Muscle of back (tissue), 11 donors: ENCODE data around the gene ARID3B. TPM values are rescaled to one million over a fixed set of nuclear protein-coding genes. Genes with fewer than 3 reads are reported as not detected.
"Not testable (repeated sequence)": the region's sequence is repeated elsewhere in the genome, so short reads cannot be mapped to it uniquely, and the experiment has no call there.

Source experiments
- DNase-seq, 3 donors: peaks; one replicate each; pipeline versions ENCODE4 v3.0.0 to v3.0.0-alpha.2; 2013
- polyA plus RNA-seq, 10 donors: library from polyadenylated mRNA; unstranded; fragments of 120-200 nt; gene quantifications; one replicate each; pipeline ENCODE4 v1.2.1, GENCODE V29; 2013; ENCODE audit not compliant: insufficient read length in 10 of 10

The ARID3B gene
- polyA plus RNA-seq, 10 donors, result 3.5 to 6.5 (median 4.9) TPM

DNA sequence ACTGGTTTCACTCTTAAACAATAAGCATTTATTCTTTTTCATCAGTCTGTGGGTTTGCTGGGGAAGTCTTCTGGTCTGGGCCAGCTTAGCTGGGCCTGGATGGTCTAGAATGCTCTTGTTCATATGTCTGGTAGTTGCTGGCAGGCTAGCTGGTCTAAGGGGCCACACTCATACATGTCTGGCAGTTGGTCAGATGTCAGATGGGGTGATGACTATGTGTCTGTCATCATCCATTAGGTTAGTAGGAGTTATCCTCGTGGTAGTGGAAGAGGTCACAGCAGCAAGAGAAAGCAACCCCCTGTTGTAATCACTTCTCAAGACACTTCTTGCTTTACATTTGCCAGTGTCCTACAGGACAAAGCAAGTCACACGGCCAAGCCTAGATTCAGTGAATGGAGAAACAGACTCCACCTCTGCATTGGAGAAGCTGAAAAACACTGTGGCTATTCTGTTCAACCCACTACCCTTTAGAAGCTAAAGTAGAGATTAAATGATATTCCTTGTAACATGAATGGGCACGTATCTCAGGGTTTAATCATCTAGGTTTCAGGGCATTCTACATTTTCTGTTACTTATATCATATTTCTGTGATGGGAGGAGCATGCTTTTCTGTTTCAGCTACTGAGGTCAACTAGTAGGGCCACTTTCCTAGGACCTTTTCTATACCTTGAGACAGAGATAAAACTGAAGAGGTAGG lies 5.5 kb upstream of the ARID3B start:
- DNase-seq, result no peak

DNA sequence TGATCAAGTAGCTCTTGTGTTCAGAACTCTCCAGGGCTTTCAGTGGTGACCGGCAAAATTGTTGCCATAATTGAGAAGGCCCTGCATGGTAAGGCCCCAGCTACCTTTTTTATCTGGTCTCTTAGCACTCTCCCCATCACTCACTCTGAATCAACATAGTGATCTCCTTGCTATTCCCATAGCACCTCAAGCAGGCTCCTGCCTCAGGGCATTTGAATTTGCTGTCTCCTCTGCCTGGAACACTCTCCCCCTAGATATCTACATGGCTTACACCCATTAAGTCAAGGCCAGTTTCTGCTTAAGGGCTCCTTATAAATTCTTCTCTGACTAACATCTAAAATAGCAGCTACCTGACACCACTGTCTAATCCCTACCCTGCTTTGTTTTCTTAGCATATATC lies 3.3 kb upstream of the ARID3B start:
- DNase-seq, result no peak

DNA sequence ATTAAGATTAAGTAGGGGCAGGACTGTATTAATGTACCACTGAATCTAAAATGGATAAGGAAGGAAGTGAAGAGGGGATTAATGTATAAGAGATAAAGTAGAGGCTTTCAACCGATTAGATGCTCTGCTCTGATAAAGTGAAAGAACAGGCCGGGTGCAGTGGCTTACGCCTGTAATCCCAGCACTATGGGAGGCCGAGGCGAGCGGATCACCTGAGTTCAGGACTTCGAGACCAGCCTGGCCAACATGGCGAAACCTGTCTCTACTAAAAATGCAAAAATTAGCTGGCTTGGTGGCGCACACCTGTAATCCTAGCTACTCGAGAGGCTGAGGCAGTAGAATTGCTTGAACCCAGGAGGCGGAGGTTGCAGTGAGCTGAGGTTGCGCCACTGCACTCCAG lies 1.5 kb upstream of the ARID3B start:
- not testable (repeated sequence) for DNase-seq

DNA sequence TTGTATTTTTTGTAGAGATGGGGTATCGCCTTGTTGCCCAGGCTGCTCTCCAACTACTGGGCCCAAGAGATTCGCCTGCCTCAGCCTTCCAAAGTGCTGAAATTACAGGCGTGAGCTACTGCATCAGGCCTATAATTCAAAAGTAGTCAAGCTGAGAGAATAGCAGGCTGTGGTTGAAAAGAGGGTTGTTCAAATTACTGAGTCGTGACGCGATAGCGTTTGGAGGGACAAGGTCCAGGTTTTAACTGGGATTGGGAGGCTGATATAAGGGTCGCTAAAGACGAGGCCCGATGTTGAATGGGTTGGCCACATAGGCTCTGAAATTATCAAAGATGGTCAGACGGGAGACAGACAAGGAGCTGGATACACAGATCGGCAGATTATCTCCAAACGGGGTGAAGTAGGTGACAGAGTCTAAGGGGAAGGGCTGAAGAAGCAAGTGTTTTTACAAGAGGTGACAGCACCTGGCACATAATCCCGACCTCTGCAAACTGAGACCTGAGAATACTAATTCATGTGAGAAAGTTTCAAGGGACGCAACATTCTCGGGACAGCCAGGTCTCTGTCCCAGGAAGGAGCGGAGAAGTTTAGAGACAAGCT lies 759 bp upstream of the ARID3B start:
- DNase-seq, result no peak

DNA sequence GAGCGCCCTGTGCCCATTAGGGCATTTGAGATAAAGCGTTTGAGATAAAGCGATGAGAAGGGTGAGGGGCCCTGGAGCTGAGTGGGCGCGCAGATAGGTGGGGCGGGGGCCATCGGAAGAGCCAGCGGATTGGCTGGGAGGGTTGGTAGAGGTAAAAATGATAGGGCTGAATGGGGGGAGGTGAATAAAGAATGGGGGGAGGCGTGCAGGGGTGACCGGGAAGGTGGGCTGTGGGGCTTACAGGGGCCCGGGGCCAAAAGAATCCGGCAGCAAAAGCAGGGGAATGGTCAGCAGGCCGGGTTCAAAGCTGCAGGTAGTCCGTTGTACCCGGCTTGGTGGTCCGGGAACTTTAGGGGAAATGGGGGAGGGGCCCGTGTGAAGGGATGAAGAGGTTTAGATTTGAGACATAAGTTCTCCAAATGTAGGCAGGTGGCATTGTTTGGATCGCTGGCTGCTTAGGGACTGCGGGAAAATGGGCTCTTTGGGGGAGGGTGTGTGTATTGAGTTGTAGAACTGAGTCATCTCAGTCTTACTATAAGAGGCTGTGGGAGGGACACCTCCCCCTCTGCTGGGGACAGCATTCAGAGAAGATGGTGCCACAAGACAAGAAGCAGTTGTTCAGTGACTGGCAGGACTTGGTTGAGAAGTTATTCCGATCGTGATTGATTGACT lies 610 bp downstream of the ARID3B start:
- DNase-seq, result peak in 2 of 3 donors; percentile 22 to 49

DNA sequence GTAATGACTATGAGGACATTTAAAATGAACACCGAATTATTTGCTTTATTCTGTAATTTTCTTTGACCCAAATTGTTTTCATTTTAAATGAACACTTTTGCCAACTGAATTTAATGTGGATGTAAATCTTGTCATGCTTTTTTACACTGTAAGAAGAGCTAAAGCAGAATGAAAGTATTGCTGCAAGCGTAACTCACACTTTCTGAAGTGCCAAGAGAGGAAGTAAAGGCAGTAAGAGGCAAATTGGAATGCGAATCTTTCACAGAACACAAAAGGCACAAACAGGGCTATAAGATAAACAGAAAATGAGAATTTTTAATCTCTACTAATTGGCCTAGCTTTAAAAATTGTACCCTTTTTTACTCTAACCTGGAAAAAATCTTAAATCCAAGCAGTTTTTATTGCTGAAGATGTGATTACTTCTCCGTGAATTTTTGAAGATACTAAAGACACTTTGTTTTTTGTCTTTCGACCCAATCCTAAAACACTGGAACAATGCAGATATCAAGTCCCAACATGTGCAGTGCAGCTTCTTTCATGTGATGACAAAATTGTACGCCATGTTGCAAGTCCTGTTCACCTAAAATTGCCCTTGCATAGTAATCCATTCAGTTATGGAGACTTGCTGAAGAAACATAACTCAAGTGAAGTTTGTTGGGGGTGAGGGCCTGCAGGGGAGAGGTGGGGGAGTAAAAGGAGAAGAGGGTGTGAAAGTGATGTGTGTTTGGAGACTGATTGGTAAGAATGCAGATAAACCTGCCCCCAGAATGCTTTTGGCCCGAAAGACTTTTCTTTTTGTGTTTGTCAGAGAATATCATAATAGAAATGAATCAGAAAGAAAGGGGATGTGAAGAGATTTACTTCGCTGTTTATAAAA lies 1.4 kb downstream of the ARID3B start:
- DNase-seq, result no peak

DNA sequence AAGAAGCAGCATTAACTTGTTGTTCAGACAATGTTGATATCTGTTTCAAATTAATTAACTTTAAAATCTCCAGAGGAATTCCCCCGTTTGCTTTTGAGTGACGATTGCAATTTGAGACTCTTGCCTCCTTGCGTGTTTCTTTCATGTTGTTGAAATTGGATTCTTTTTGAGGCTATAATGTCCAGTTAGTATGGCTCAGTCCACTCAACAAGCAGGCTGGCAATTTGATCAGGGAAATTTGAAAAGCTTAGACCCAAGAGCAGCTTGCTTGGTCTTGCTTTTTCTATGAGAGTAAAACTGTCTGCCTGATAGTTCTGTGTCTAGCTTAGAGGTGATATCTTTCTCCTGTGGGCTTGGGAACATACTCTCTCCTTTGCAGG lies 2.0 kb downstream of the ARID3B start:
- no peak for DNase-seq

DNA sequence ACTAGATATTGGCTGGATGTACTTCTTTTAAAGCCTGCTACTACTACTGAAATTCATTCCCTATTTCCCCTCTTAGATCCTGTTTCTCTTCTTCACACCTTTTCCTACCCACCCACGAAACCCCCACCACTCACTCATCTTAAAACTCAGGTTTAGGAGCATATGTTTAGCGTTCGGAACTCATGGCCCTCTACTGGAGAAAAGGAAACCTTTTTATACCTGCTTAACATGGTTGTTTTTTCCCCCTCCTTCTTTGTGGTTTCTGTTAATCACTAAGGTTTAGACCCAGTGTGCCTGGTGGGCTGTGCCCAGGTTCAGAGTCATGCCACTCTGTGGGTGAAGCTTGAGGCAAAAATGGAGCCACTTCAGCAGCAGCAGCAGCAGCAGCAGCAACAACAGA lies 2.6 kb downstream of the ARID3B start:
- DNase-seq, result no peak

DNA sequence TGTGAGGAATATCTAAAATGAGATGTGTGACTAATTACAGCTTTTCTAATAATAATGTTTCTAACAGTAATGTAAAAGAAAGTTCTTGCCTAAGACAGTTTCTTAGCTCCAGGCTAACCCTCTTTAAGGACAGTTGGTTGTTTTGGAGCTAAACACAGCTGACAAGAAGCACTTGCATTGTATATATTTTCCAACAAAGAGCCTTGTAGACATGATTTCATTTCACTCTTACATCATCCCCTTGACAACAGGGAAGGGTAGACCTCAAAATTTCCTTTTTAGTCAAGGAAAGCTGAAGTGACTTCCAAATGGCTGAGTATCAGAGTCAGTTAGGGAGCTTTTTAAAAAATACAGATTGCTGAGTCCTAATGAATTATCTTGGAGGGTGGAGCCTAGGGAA lies 4.1 kb downstream of the ARID3B start:
- no peak for DNase-seq

DNA sequence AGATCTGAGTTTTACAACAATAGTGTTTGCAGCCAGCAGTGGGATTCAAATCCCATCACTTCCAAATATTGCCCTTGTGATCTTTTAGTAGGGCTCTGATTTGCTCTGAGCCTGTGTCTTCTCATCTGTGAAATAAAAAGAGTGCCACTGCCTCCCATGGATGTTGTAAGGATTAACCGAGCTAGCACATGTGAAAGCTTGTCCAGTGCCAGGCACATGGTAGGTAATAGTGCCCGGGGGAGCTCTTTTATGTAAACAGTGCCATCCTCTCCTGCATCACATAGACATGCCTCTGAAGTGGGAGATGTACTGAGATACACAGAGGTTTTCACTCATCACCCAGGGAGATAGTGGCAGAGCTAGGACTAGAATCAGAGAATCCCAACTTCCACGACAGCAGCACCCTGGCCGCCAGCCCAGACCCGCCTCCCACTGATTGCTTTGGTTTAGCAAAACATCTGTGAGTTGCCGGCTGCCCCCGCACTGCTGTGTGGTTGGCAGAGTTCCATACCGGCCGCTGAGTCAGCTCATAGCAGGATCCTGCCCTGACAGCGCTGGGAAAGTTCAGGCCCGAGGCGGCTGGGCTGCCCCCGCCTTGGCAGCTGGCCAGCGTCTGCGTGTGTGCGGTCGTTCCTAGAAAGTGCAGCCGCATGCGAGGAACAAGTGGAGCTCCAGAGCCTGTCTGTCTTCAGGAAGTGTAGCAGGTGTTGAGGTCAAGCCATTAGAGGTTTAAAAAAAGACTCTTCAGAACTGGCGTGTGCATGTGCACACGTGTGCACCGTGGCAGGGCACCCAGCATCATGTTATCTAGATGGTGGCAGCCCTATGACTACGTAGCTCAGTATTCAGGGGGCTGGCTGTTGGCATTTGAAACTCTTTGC lies 5.0 kb downstream of the ARID3B start:
- DNase-seq, result peak; percentile 95 to 99 (median 98)

DNA sequence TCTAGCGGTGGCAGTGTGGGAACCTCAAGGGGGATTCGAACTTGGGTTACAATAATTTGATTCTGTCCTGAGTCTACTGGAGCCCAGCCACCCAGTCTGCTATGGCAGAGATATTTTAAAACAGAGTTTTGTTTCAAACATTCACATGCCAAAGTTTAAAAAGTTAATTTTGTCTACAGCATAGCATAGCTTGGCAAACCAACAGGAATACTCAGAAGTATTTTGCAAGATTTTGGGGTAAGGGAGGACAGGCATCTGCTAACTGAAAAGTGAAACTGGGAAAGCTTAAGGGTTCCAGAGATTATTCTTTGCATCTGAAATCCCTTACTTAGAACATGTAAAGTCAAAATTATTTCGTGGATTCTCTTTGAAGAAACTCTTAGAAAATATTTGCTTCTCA lies 6.6 kb downstream of the ARID3B start:
- DNase-seq, result no peak

DNA sequence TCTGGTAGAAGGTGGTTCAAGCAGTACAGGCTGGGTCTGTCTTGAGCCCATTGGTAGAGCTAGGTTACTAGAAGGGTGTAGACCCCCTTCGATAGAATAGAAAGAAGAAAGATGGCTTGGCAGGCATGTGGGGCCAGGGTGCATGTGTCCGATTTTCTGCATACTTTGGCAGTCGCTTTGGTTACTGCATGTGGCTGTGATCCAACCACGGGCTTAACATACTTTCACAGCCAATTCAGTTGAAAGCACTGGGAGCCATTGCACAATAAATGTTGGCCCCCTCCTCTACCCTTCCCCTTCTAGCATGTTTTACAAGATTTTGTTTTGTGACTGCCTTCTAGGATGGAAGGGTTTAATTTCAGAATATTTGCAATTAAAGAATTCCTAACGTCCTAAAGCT lies 7.2 kb downstream of the ARID3B start:
- DNase-seq, result peak in 1 of 3 donors; percentile 40

DNA sequence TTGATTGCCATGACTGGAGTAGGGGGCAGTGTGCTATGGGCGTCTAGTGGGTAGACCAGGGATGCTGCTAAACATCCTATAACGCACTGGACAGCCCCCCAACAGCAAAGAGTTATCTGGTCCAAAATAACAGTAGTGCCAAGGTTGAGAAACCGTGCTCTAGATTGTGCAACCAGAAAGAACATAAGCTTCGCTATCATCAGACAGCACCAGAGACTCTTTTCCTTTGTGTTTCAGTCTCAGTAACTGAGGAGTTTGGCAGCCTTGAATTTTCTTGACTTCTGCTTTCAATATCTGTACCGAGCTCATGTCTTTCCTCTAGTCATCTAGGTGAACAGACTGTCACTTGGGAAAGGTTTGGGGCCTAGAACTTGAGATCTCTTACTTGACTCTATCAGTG lies 8.8 kb downstream of the ARID3B start:
- DNase-seq, result no peak

DNA sequence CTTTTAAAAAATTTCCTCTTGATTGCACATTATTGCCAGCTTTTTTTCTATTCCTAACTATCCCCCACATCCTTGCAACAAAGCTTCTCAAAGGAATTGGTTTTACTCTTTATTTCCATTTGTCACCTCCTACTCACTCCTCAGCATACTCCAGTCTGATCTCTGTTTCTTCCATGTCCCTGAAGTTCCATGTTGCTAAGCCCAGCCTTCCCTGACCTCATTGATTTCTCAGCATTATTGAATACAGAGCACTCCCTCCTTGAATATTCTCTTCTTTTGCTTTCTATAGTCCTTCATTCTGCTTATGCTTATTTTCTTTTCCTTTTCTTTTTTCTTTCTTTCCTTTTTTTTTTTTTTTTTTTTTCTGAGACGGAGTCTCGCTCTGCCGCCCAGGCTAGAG lies 10.7 kb downstream of the ARID3B start:
- DNase-seq, result no peak

DNA sequence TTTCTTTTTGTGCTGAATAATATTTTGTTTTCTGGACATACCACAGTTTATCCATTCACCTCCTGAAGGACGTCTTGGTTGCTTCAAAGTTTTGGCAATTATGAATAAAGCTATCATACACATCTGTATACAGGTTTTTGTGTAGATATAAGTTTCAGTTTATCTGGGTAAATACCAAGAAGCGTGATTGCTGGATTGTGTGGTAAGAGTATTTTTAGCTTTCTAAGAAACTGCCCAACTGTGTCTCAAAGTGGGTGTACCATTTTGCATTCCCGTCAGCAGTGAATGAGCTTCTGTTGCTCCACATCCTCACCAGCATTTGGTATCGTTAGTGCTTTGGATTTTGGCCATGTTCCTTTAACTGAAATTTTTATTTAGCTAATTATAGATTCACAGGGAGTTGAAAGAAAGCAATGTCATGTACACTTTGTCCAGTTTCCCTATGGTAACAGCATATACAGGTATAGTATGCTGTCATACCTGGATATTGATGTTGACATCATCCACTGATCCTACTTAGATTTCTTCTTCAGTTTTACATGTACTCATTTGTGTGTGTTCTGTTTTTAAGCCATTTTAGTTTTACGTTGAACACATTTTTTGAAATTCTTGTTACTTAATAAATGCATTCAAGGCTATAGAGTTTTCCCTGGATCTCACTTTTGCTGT lies 11.9 kb downstream of the ARID3B start:
- no peak for DNase-seq

DNA sequence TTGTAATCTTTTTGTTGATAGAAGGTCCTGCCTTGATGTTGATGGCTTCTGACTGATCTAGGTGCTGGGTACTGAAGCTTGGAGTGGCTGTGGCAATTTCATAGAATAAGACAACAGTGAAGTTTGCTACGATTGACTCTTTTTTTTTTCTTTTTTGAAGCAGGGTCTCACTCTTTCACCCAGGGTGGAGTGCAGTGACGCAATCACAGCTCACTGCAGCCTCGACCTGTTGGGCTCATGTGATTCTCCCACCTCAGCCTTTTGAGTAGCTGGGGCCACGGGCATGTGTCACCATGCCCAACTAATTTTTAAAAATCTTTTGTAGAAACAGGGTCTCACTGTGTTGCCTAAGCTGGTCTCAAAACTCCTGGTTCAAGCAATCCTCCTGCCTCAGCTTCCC lies 14.2 kb downstream of the ARID3B start:
- DNase-seq, result no peak

DNA sequence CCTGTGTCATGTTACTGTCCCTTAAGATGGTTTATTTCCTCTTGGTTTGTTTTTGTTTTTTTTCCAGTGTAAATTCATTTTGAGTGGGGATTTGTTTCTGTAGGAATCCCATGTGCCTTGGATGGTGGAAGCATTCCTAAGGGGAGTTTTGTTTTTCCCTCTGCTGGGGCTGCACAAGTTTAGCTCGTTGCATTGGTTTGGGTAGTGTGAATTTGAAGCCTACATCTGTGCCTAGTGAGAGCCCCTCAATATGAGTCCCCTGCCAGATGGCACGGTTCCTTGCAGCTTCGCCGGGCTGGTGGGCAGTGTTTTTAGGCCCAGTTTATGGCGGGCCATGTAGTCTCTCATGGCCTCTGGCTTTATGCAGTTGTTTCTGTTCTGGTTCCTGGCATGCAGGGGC lies 17.7 kb downstream of the ARID3B start:
- no peak for DNase-seq

DNA sequence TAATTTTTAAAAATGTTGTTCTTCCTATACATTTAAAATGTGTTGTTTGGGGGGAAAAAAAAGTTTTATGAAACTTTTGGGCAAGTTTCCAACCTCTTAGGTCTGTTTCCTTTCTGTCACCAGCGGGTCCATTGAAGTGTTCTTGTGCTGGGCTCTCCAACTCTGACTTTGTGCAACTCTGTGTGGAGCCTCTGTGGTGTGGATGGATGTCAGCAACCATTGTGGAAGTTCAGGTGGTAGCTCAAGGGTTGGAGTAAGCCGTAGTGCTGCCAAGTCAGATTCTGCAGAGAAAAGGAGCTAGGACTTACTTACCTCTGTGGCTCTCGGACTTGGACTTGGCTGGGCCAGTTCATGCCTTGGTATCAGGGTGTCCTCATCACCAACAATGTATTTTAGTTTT lies 22.4 kb downstream of the ARID3B start:
- DNase-seq, result no peak

DNA sequence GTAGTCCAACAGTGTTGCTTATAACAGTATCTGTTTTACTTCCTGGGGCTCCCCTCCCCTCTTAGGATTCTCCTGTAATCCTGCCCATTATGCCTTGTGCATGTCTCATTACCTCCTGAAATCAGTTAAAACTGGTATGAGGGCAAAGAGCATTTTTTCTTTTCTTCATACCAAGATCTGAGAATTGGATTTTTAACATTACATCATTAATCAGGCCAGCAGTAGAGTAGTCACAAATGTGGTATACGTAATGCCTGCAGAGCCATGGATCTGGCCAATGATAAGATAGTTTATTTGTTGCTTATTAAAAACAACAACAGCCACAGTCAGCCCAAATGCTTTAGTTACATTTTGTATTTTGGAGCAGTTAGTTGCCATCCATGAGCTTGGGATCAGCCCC lies 23.2 kb downstream of the ARID3B start:
- no peak for DNase-seq

DNA sequence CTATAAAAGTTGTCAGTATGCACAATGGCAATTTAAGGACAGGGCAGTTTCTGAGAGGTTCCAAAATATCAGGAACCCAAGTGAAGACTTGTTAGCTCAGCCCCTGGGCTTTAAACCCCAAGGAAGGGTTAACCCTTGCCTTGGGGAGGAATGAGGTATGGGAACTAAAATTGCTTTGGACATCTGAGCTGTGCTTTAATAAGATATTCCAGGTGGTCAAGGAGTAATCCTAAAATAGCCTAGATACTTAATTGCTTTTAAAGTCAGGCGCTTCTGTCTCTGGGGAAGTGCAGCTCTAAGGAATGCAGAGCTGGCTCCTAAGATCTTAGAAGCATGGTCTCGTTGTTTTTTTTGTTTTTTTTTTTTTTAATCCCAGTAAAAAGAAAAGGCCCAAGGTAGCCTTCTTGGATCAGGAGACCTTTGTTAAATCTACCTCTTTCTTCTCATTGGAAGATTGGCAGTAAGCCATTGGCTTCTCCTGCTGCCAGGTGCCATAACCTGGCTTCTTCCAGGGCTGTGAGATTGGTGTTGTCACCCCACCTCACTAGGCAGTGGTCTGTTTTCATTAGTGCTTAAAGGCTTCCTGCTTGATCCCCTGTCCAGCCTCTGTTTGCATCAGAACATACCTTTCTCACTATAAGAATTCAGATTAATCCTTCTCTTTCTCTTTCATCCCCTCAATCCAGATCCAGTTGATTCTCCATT lies 24.5 kb downstream of the ARID3B start:
- DNase-seq, result no peak
